ENCODE measurements around the gene FAM149B1. TPM values are rescaled to one million over a fixed set of nuclear protein-coding genes. Genes with fewer than 3 reads are reported as not detected.

Gene FAM149B1
- total RNA-seq (2014; rRNA removed; shearing (Covaris generic)): 5.9 and 8.1 TPM in 2 replicates

GRCh38 chr10:73167783-73168464 lies at the start of gene FAM149B1, which contains the start of gene ECD:
Gene FAM149B1 (plus strand): TSS chr10:73168119. CDS start chr10:73168340, 221 bp downstream.
Gene ECD (minus strand): TSS chr10:73168008. CDS start chr10:73163937, 4,071 bp downstream.

GRCh38 chr10:73246646-73247508 lies 79.0 kb downstream of the FAM149B1 start, which contains the start of gene DNAJC9:
Gene DNAJC9 (minus strand): TSS chr10:73247255. CDS start chr10:73247189, 66 bp downstream.

GRCh38 chr10:73252445-73253224 lies 84.7 kb downstream of the FAM149B1 start, which contains the start of gene MRPS16:
Gene MRPS16 (minus strand): TSS chr10:73252644. CDS start chr10:73252482, 162 bp downstream.

Small RNA genes lying within 50 kb of the gene (small RNA-seq; reads per million reads assigned to genes)
- gene RF00019 (not detected), gene RNU6-833P (not detected), gene SNORA11F (0.59 reads per million, percentile 33 among the genes with 10 or more reads in this experiment)

Other genes starting within 250 kb of the FAM149B1 start
- not detected in 2 replicates for gene PLA2G12B, start 213.3 kb upstream of the FAM149B1 start, total RNA-seq (2014; rRNA removed; shearing (Covaris generic))
- 34.3 and 40.2 TPM in 2 replicates for gene P4HA1, start 71.3 kb upstream of the FAM149B1 start, total RNA-seq (2014; rRNA removed; shearing (Covaris generic))
- 1.3 TPM in 2 replicates for gene NUDT13, start 57.7 kb upstream of the FAM149B1 start, total RNA-seq (2014; rRNA removed; shearing (Covaris generic))
- gene ECD, start 111 bp upstream of the FAM149B1 start, total RNA-seq (2014; rRNA removed; shearing (Covaris generic)): 23.3 and 31.3 TPM in 2 replicates
- 51.6 and 54.0 TPM in 2 replicates for gene DNAJC9, start 79.1 kb downstream of the FAM149B1 start, total RNA-seq (2014; rRNA removed; shearing (Covaris generic))
- 59.1 and 60.8 TPM in 2 replicates for gene MRPS16, start 84.5 kb downstream of the FAM149B1 start, total RNA-seq (2014; rRNA removed; shearing (Covaris generic))
- 0.11 and 0.15 TPM in 2 replicates for gene CFAP70, start 190.7 kb downstream of the FAM149B1 start, total RNA-seq (2014; rRNA removed; shearing (Covaris generic))
- gene ANXA7, start 245.9 kb downstream of the FAM149B1 start, total RNA-seq (2014; rRNA removed; shearing (Covaris generic)): 30.1 and 39.1 TPM in 2 replicates

Measured in A375 (cell line).